H1 (cell line): ENCODE data around the gene NKAIN4. TPM values are rescaled to one million over a fixed set of nuclear protein-coding genes. Genes with fewer than 3 reads are reported as not detected.

Experiments
- CTCF ChIA-PET: fragments of 300-600 bp; sonication (Branson Sonifier 250); formaldehyde crosslinking; loops from one replicate; lab custom pipeline; 2021; ENCODE audit not compliant: partially characterized antibody; lab: Charles Lee
- POLR2A ChIA-PET: fragments of 300-600 bp; sonication (Branson Sonifier 250); formaldehyde crosslinking; loops from one replicate; lab custom pipeline; 2021; ENCODE audit warnings: inconsistent platforms; ENCODE audit not compliant: partially characterized antibody; lab: Charles Lee
- DNase-seq, 2 experiments: peaks; one replicate each; pipeline versions ENCODE4 v3.0.0 to v3.0.0-alpha.2; 2010 to 2022; ENCODE audit warnings: low spot score in 2 of 2, low read depth in 1 of 2, mixed read lengths in 1 of 2
- FAIRE-seq: peaks from 2 replicates; lab custom pipeline; 2011; peaks lifted over from hg19 to GRCh38; lab: Jason Lieb, UNC
- H2AFZ ChIP-seq: 2 replicates; pipeline ENCODE4 v1.8.1; 2012; ENCODE audit warnings: low read length, inconsistent platforms
- H2AK5ac ChIP-seq: 2 replicates; pipeline ENCODE4 v1.6.1; 2013; ENCODE audit warnings: low read depth, low read length
- H2BK120ac ChIP-seq: replicated peaks from 2 replicates; pipeline ENCODE3; 2013; ENCODE audit warnings: low read depth, low read length, inconsistent platforms
- H2BK12ac ChIP-seq: 2 replicates; pipeline ENCODE4 v1.6.1; 2013; ENCODE audit warnings: low read depth, low read length
- H2BK15ac ChIP-seq: 2 replicates; pipeline ENCODE4 v1.6.1; 2013; ENCODE audit warnings: low read length
- H2BK20ac ChIP-seq: 2 replicates; pipeline ENCODE4 v1.6.1; 2013; ENCODE audit warnings: low read length
- H2BK5ac ChIP-seq: 2 replicates; pipeline ENCODE4 v1.6.1; 2013; ENCODE audit warnings: low read depth, low read length
- H3K14ac ChIP-seq: 2 replicates; pipeline ENCODE4 v1.6.1; 2013; ENCODE audit warnings: inconsistent platforms; ENCODE audit not compliant: insufficient read length
- H3K18ac ChIP-seq: 2 replicates; pipeline ENCODE4 v1.6.1; 2013; ENCODE audit warnings: low read length; ENCODE audit errors: extremely low read depth
- H3K23ac ChIP-seq: 2 replicates; pipeline ENCODE4 v1.6.1; 2013; ENCODE audit warnings: inconsistent platforms; ENCODE audit not compliant: insufficient read length
- H3K23me2 ChIP-seq: 2 replicates; pipeline ENCODE4 v1.6.1; 2013; ENCODE audit warnings: low read depth, low read length
- H3K27ac ChIP-seq: 2 replicates; pipeline ENCODE4 v1.6.1; 2011; ENCODE audit warnings: low read depth, low read length, inconsistent platforms
- H3K27me3 ChIP-seq, 4 experiments: replicated peaks in 1 of 4; 1 replicate in 1 of 4; 2 replicates in 3 of 4; pipeline versions ENCODE4 v1.6.1 to v1.8.1; 2011 to 2013; ENCODE audit warnings: low read length in 3 of 4, mild to moderate bottlenecking in 3 of 4, inconsistent platforms in 2 of 4, mixed read lengths in 2 of 4, moderate library complexity in 1 of 4; ENCODE audit not compliant: control insufficient read depth in 3 of 4, insufficient read depth in 3 of 4; ENCODE audit errors: extremely low read depth in 1 of 4
- H3K36me3 ChIP-seq, 4 experiments: 2 replicates each; pipeline versions ENCODE4 v1.6.1 to v1.8.1; 2011 to 2013; ENCODE audit warnings: mild to moderate bottlenecking in 4 of 4, low read length in 3 of 4, moderate library complexity in 2 of 4, control low read depth in 1 of 4, inconsistent platforms in 1 of 4; ENCODE audit not compliant: insufficient read depth in 4 of 4, control insufficient read depth in 2 of 4
- H3K4ac ChIP-seq: replicated peaks from 2 replicates; pipeline ENCODE3; 2013; ENCODE audit warnings: low read length, low read depth, mixed read lengths, inconsistent platforms; ENCODE audit not compliant: insufficient read length
- H3K4me1 ChIP-seq, 4 experiments: replicated peaks in 1 of 4; 1 replicate in 1 of 4; 2 replicates in 3 of 4; pipeline versions ENCODE4 v1.6.1 to v1.8.1; 2011 to 2013; ENCODE audit warnings: low read length in 3 of 4, inconsistent platforms in 2 of 4, mixed read lengths in 1 of 4; ENCODE audit not compliant: insufficient read depth in 4 of 4, control insufficient read depth in 3 of 4
- H3K4me2 ChIP-seq, 2 experiments: 2 replicates each; pipeline versions ENCODE4 v1.6.1 to v1.8.1; 2011 to 2013; ENCODE audit warnings: low read depth in 2 of 2, low read length in 2 of 2, control low read depth in 1 of 2, inconsistent platforms in 1 of 2, mild to moderate bottlenecking in 1 of 2; ENCODE audit not compliant: insufficient read depth in 1 of 2
- H3K4me3 ChIP-seq, 4 experiments: fragments of 200-600, 300-600 bp in 1 of 4; sonication (generic), shearing (Covaris generic), sonication (Bioruptor Twin) in 1 of 4; 2 replicates each; pipeline versions ENCODE4 v1.5.1 to v1.8.1; 2011 to 2016; ENCODE audit warnings: low read length in 4 of 4, low read depth in 3 of 4, control low read depth in 2 of 4, inconsistent platforms in 2 of 4, mild to moderate bottlenecking in 2 of 4, mixed read lengths in 1 of 4, moderate library complexity in 1 of 4; ENCODE audit not compliant: insufficient read depth in 2 of 4; ENCODE audit errors: extremely low read depth in 1 of 4
- H3K56ac ChIP-seq: replicated peaks from 2 replicates; pipeline ENCODE3; 2013; ENCODE audit warnings: low read depth, mild to moderate bottlenecking, mixed read lengths, low read length, inconsistent platforms; ENCODE audit not compliant: insufficient read length
- H3K79me1 ChIP-seq: 2 replicates; pipeline ENCODE4 v1.6.1; 2013; ENCODE audit warnings: low read depth, low read length, control low read depth
- H3K79me2 ChIP-seq, 2 experiments: 2 replicates each; pipeline versions ENCODE4 v1.6.1 to v1.8.1; 2012 to 2013; ENCODE audit warnings: low read length in 2 of 2, mild to moderate bottlenecking in 2 of 2, inconsistent platforms in 1 of 2; ENCODE audit not compliant: insufficient read depth in 2 of 2, control insufficient read depth in 1 of 2
- H3K9ac ChIP-seq, 4 experiments: replicated peaks in 1 of 4; 1 replicate in 1 of 4; 2 replicates in 3 of 4; pipeline versions ENCODE4 v1.6.1 to v1.8.1; 2011 to 2013; ENCODE audit warnings: low read depth in 3 of 4, low read length in 3 of 4, control low read depth in 2 of 4, mild to moderate bottlenecking in 2 of 4, moderate library complexity in 2 of 4, inconsistent platforms in 1 of 4; ENCODE audit errors: extremely low read depth in 1 of 4
- H3K9me3 ChIP-seq, 2 experiments: 2 replicates each; pipeline versions ENCODE4 v1.6.1 to v1.8.1; 2012 to 2013; ENCODE audit warnings: mild to moderate bottlenecking in 2 of 2, moderate library complexity in 2 of 2, control low read depth in 1 of 2, inconsistent platforms in 1 of 2, low read depth in 1 of 2, low read length in 1 of 2, mixed read lengths in 1 of 2; ENCODE audit not compliant: insufficient read depth in 2 of 2
- H4K20me1 ChIP-seq, 2 experiments: replicated peaks in 1 of 2; 2 replicates each; pipeline versions ENCODE3 to v1.8.1; 2011 to 2013; ENCODE audit warnings: inconsistent platforms in 2 of 2, low read length in 2 of 2, mild to moderate bottlenecking in 1 of 2; ENCODE audit not compliant: insufficient read depth in 2 of 2, control insufficient read depth in 1 of 2
- H4K5ac ChIP-seq: 2 replicates; pipeline ENCODE4 v1.6.1; 2013; ENCODE audit warnings: low read length, low read depth, mixed read lengths, inconsistent platforms; ENCODE audit not compliant: insufficient read length
- H4K8ac ChIP-seq: 2 replicates; pipeline ENCODE4 v1.8.0; 2013; ENCODE audit warnings: mild to moderate bottlenecking, moderate library complexity, low read length, inconsistent platforms; ENCODE audit not compliant: insufficient read depth; ENCODE audit errors: extremely low read depth
- H4K91ac ChIP-seq: replicated peaks from 2 replicates; pipeline ENCODE3; 2013; ENCODE audit warnings: low read length, mixed read lengths, inconsistent platforms; ENCODE audit not compliant: insufficient read length
- ATF2 ChIP-seq: IDR thresholded peaks from 2 replicates; pipeline ENCODE4 v1.6.1; 2012; ENCODE audit warnings: low read length, inconsistent platforms
- CBX8 ChIP-seq: fragments of 300-800, 300-1000 bp; sonication (generic); IDR thresholded peaks from 2 replicates; pipeline ENCODE4 v1.7.1; 2016; ENCODE audit warnings: low read depth, low read length, borderline replicate concordance
- CREB1 ChIP-seq: IDR thresholded peaks from 2 replicates; pipeline ENCODE4 v1.6.1; 2012; ENCODE audit warnings: inconsistent platforms
- GTF2F1 ChIP-seq: IDR thresholded peaks from 2 replicates; pipeline ENCODE4 v1.6.1; 2012; ENCODE audit warnings: low read depth, low read length, improper control_type of control experiment, borderline replicate concordance
- KDM4A ChIP-seq: IDR thresholded peaks from one replicate; pipeline ENCODE4 v1.7.1; 2012; ENCODE audit warnings: low read depth, mild to moderate bottlenecking, moderate library complexity, low read length, inconsistent platforms; ENCODE audit not compliant: severe bottlenecking
- RAD21 ChIP-seq, 2 experiments: IDR thresholded peaks in 1 of 2; conservative IDR thresholded peaks in 1 of 2; 2 replicates each; pipeline ENCODE4 v1.6.1; 2011; ENCODE audit warnings: low read depth in 2 of 2, low read length in 2 of 2, improper control_type of control experiment in 1 of 2, inconsistent platforms in 1 of 2, mild to moderate bottlenecking in 1 of 2, moderate library complexity in 1 of 2
- RNF2 ChIP-seq: fragments of 200-900, 300-1000 bp; sonication (generic); IDR thresholded peaks from 2 replicates; pipeline ENCODE4 v1.7.1; 2016; ENCODE audit warnings: borderline replicate concordance, low read depth, mild to moderate bottlenecking, antibody characterized with exemption, low read length; ENCODE audit not compliant: poor library complexity, severe bottlenecking; ENCODE audit errors: missing control alignments
- TAF7 ChIP-seq: optimal IDR thresholded peaks from 2 replicates; pipeline ENCODE3; 2011; ENCODE audit warnings: low read depth, mild to moderate bottlenecking, inconsistent platforms, low read length, moderate library complexity, borderline replicate concordance
- USF2 ChIP-seq: IDR thresholded peaks from 2 replicates; pipeline ENCODE4 v1.6.1; 2011; ENCODE audit warnings: low read length, improper control_type of control experiment
- WGBS, 2 experiments: shearing (Covaris generic) in 1 of 2; methylation state at CpG; one replicate each; pipeline versions ENCODE4 v1.1.6 to v1.1.7; 2013 to 2015; ENCODE audit warnings: low lambda C conversion rate in 2 of 2, mixed read lengths in 2 of 2, inconsistent platforms in 1 of 2, low coverage in 1 of 2, missing lambda C conversion rate in 1 of 2; ENCODE audit not compliant: insufficient replicate concordance in 2 of 2, insufficient coverage in 1 of 2, insufficient read length in 1 of 2; ENCODE audit errors: extremely low coverage in 1 of 2, missing lambda C conversion rate in 1 of 2; 5-methylcytosine and 5-hydroxymethylcytosine counted together
- polyA plus RNA-seq, 7 experiments: library from polyadenylated mRNA; depleted of rRNA in 3 of 7; stranded (reverse) in 5 of 7; unstranded in 2 of 7; fragments of >200 nt in 5 of 7; fragments of 200-250 nt in 2 of 7; gene quantifications; 1 replicate in 5 of 7; 2 replicates in 1 of 7; 4 replicates in 1 of 7; pipeline versions ENCODE4 v1.2.1 to v1.2.3, GENCODE V29; 2011 to 2013; ENCODE audit warnings: missing spikeins in 2 of 7, mixed read lengths in 2 of 7
- total RNA-seq: library from RNA; stranded (reverse); fragmentation: NEBNext Ultra II Directional; extraction: Animal tissue kit (Norgen Biotek cat#: 25700); gene quantifications from 2 replicates; pipeline ENCODE4 v1.2.1, GENCODE V29; 2021

NKAIN4 gene
- total and polyA plus RNA-seq, 2 of the 8 experiments (the other 6 are each of a cell fraction or from before 2014, with no cell fraction given): 6.9 to 17.0 TPM

GRCh38 chr20:63208346-63208909, 45.8 kb downstream of the NKAIN4 start:
- Histone ChIP-seq H3K23ac (no peak overlapping the region), H4K5ac (no peak overlapping the region), H2BK120ac (no peak overlapping the region), H4K91ac (no peak overlapping the region), H3K4ac (no peak overlapping the region), H3K23me2 (no peaks in the 10 kb centered on the region), H3K27me3 (no peaks in the 10 kb centered on the region), H3K4me1 (no peaks in the 10 kb centered on the region), H2AFZ (no peak overlapping the region), H3K79me1 (peaks cover 17% of the 10 kb centered on the region), H3K4me3 (no peak overlapping the region), H3K36me3 (peaks cover 25 to 58% (median 49%) of the 10 kb centered on the region in 4 experiments), H2BK12ac (no peak overlapping the region), H4K20me1 (peaks cover 41 to 58% of the 10 kb centered on the region in 2 experiments), H2AK5ac (no peak overlapping the region), H3K79me2 (peaks cover 33 to 95% of the 10 kb centered on the region in 2 experiments), H3K14ac (no peak overlapping the region), H2BK20ac (no peak overlapping the region), H3K4me2 (no peak overlapping the region), H3K27ac (no peak overlapping the region), H3K9me3 (no peaks in the 10 kb centered on the region), H2BK5ac (no peak overlapping the region), H4K8ac (no peak overlapping the region), H3K56ac (no peak overlapping the region), H3K9ac (no peak overlapping the region), H2BK15ac (no peak overlapping the region), H3K18ac (no peak overlapping the region)
- CTCF ChIA-PET: interaction anchor here (1.1 to 1.2 kb wide), 2 partner anchors 26 to 101 kb away, joined by 3 to 4 read pairs; no protein-coding TSS in a partner anchor
- DNase-seq: no peak
- WGBS, 2 experiments: 94% methylated on average over 6 of the region's 6 CpGs; no CpG with 5 or more reads in 1 of the 2 experiments
- POLR2A ChIA-PET: interaction anchor here (1.1 kb wide), 1 partner anchor 17 kb away, joined by 3 read pairs; no protein-coding TSS in a partner anchor
- FAIRE-seq: no peak
- TF ChIP-seq GTF2F1 (no peak), TAF7 (no peak), CREB1 (no peak), RAD21 (IDR thresholded peaks at IDR 0.05 in 1 of 2, conservative IDR thresholded peaks at IDR 0.05 in 1 of 2; ENCODE audit: low read depth in 2 of 2, low read length in 2 of 2) (no peak), CBX8 (no peak), KDM4A (no peak), USF2 (no peak), ATF2 (no peak), RNF2 (no peak)
